Epidermal melanocyte (primary cell): Measurements from ENCODE around the gene NACC2.

Experiments
- DNase-seq: peaks from one replicate; pipeline ENCODE4 v3.0.0; 2011; ENCODE audit warnings: low spot score; ENCODE audit not compliant: insufficient read length

NACC2 gene

DNA sequence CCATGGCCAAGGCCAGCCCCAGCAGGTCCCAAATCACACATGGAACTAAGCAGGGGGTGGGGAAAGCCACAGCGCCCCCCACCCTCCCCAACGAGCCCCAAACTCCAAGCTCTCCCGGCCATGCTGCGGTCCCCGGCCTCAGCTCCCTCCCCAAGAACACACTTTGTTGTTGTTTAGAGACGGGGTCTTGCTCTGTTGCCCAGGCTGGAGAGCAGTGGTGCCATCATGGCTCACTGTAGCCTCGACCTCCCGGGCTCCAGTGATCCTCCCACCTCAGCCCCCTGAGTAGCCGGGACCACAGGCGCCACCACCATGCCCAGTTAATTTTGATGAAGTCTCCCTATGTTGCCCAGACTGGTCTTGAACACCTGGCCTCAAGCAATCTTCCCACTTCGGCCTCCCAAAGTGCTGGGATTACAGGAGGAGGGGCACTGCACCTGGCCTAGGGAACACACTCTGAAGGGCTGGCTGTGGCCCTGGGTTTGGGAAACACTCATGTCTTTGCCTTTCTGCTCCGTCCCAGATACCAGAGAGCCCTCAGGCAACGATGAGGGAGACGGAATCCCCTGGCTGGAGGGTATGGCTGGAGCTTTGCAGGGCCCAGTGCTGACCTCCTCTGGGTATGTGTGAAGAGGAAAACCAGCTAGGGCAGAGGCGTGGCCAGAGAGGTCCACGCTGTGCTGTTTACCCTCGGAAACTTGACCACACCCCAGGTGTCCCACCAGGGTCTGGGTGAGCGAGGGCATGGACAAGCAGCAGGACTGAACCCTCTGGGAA lies 80.8 kb downstream of the NACC2 start:
- no peak for DNase-seq

DNA sequence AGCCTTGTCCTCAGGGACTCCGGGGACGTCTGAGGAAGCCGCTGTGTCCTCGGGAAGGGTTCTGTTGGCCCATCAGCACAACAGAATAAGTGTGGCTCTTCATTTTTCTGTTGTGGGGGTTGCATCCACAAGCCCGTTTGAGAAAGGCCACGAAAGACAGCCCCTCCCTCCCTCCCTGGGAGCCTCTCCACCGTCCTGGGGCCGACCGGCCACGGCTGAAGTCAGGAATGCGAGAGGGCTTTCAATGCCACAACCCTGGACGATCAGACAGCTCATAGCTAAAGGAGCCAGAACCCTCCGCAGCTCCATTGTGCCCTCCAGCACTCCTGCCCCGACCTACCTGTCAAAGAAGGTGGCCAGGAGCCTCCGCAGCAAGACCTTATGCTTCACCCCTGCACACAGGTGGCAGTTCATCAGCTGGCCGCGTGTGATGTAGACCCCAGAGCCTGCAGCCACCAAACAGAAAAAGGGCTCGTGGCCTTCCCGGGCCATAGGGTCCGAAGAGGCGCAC lies 81.5 kb downstream of the NACC2 start:
- DNase-seq = no peak

DNA sequence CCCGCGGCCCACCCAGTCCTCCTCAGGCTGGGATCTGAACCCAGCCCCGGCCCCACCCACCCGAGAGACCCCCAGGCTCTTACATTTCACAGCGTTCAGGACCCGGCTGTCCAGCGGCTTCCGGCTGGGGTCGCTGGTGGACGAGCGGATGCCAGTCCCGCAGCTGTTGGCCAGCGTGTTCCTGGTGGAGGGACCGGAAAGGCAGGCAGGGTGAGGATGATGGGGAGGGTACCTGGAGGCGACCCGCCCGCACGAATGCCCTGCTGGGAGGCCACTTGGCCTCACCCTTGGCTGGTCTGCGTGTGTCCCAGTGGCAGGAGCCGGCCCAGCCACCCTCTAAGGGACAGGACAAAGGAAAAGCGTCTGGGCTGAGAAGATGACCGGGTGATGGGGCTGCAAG lies 82.0 kb downstream of the NACC2 start:
- DNase-seq = no peak

DNA sequence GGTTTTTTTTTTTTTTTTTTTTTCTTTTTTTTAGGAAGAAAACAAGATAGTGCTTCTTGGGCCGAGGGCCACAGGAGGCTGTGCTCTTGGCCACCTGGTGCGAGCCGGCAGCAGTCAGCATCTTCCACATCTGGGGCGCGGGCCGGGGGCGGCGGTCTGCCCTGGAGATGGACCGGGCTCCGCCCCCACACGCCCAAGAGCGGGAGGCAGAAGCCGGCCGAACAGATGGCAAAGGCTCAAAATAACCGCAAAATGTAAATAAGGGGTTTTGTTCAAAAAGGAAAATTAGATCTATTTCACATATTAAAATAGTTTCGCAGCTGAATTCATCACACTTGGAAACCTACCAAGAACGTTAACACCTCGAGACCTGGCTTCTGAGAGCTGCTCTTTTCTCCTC lies 82.4 kb downstream of the NACC2 start:
- no peak for DNase-seq

DNA sequence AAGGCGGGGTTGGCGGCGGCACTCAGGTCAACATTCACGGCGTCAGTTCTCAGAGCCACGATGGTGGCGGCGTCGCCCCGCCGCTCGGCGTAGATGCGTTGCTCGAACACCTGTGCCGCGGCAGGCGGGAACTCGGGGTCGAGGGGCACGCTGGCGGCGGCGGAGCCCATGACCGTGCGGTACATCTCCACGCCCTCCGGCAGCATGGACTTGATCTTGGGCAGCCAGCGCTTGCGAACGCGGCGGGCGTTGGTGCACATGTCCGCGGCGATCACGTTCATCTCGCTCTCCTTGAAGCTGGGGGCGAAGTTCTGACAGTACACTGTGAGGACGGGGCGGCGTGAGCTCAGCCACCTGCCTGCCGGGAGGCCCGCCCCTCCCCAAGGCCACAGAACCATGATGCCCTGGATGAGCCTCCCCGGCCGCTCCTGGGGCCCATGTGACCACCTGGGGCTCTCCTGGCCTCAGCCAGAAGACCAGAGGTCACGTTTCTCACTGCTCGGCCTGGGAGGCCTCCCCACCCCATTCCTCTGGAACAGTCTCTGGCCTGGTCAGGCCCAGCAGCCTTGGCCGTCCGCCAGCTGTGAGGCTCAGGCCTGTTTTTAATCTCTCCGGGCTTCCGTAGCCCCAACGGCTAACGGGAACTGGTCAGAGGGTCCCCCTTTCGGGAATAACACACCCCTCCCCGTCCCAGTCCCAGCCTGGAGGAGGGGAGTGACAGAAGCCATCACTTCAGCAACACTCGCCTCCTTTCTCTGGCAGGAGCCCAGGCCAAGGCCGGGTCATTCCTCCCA lies 83.2 kb downstream of the NACC2 start:
- no peak for DNase-seq

DNA sequence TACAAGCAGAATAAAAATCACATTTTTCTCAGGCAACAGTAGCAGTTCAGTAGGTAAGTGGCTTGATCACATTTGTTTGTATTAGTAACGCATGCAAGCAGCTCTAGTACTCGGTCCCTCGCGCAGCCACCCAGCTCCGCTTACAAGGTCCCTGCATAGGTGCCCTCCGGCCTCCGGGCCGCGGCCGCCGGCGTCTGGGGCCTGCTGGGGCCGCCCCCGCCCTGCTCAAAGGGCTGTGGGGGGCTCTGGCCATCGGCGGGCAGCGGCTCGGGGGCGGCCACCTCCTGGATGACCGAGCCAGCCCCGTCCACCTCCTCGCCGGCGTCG lies 83.8 kb downstream of the NACC2 start:
- DNase-seq = no peak

DNA sequence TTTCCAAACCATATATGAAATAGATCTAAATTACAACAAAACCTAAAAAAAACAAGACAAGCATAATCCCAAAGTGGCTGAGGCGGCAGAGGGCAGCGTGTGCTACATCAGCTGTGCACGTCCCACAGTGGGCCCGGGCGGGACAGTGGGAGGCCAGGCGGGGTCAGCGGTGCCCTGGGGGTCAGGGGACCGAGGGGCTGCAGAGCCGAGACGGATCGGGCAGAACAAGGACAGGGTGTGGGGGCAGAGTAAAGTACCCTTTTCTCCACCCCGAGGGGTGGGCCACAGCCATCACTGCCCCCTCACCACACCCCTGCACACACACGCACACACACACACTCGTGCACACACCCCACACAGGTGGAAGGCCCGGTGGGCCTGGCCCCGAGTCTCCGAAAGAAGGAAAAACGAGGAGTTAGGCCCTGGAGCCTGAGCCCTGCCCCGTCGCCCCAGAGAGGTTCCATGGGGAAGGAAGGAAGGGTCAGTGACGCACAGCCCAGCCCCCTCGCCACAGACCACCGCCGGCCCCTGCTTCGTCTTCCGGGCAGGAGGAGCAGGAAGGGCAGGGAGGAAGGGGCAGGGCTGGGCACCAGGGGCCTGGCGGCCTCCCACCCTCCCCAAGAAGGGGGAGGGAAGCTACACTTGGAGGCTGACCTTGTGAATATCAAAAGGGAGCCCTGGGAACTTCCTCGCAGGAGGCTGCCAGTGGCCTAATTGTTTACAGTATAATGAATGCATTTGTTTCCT lies 84.3 kb downstream of the NACC2 start:
- no peak for DNase-seq

DNA sequence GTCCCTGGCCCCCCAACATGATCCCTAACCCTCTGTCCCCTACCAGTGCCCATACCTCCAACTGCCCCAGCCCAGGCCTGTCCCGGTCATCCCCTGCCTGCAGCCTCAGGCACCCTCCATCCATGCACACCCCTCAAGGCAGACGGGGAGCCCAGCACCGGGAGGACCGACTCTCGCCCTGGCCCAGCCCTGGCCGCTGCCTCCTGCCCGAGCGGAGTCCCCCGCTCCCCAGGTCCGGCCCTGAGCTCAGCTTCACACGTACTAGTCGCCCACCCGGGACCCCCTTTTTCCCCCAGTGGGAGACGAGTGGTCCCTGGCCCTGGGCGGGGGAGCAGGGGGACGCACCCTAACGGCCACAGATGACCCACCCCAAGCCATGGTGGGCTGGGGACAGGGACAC lies 84.9 kb downstream of the NACC2 start:
- no peak for DNase-seq

DNA sequence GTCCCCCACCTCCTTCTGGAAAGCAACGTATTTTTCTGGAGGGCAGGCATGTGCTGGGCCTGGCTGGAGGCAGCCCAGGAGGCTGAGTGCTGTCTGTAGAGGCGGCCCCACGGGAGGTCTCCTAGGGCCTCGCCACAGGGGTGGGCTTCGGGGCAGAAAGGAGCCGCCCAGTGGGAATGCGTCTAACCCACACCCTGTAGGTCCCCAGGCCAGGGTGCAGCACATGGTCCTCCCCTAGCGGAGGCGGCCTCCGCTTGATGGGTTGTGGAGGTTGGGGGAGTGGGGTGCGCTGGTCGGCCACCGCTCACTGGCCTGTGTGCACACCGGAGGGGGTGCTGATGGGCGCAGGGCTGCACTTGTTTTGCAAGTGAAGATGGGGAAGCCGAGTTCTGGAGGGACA lies 85.6 kb downstream of the NACC2 start:
- no peak for DNase-seq

DNA sequence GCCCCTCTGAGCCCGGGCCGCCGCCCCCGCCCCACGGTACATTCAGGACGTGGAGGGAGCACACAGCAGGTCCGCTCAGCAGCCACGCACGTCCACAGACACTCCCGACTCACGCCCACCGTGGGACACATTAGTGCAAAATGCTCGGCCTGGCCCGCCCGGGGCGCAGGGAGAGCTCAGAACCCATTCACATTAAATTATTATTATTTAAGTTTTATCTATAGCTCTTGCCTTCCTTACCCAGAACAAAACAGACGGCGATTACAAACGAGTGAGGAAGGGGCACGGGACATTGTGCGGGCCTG lies 86.4 kb downstream of the NACC2 start:
- no peak for DNase-seq

DNA sequence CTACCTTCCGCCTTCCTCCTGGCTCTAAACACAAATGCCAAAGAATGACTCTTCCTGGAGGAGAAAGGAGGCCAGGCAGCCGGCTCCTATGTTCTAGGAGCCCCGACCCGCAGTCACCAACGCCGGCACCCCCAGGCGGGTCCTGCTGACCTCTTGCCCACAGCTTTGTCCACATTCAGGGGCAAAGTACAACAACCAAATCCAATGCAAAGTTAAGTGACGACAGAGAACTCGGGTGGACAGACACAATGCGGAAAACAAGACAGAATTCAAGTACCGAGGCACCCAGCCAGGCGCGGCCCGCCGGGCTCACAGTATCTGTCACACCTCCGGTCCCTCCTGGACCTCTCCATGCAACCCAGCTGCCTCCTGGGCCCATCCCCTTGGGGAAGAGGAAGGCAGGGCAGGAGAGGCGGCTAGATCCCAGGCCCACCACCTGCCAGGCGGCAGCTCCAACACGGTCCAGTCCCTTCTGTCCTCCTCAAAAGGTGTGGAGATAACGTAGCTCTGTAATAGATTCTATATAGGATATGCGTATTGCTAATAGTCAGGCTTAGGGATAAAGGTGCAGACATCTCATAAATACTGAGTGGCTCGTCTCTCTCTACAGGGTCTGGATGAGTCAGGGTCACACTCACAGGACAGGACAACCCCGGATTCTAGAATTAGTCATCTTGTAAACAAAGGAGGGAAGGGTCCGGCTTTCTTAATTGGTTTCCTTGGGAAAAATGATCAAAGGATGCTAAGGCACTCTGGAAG lies 87.0 kb downstream of the NACC2 start:
- DNase-seq = no peak

DNA sequence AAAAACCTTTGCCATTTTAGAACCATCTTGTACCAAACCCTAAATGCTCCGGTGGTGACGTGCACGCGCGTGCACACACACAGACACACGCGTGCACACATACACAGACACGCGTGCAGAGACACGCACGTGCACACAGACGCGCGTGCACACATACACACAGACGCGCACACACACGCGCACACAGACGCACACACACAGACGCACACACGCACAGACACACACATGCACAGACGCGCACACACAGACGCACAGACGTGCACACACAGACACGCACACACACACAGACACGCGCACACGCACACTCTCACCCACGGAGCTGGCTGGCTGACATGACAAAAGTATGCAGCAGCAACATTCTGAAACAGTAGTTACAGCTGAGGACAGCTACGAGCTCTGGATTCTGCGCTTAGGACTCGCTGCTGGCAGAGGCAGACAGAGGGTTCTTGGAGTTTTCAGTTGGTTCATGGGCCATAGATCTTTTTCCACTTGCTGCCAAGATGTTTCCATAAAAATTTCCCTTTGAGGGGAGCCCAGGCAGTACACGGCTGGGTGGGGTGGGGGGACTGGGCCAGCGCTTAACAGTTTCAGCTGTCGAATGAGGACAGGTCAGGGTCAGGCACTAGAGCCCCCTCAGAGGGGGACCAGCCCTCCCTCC lies 87.7 kb downstream of the NACC2 start:
- no peak for DNase-seq

DNA sequence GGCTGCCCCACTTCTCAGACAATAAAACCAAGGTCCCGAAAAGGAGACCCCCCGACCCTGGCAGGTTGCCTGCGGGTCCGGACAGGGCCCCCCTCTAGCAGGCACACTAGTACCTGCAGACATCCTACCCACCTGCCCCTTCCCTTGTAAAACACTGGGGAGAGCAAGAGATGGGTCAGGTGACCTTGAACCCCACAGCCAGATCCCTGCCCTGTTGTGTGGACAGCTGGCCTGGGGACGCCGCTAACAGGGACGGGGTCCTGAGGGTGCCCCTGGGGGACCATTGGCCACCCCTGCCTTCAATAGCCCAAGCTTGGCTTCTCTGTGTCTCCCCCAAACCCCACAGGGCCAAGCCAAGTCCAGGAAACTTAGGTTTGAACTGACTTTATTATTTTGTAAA lies 88.9 kb downstream of the NACC2 start:
- no peak for DNase-seq

DNA sequence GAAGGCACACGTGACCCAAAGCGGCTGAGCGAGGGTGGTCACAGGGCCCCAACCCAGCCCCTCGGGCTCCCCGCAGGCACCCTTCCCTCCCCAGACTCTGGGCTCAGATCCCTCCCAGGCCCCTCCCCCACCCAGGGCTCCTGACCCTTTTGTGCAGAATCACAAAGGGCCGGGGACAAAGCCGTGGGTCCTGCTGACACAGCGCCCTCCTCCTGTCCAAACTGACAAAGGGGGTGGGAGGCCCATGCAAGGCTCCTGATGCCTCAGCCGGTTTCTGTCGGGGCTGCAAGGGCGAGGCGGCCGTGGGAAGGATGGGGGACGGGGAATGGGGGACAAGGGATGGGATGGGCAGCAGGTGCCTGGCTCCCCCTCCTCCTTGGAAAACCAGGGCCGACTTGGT lies 90.4 kb downstream of the NACC2 start:
- no peak for DNase-seq

DNA sequence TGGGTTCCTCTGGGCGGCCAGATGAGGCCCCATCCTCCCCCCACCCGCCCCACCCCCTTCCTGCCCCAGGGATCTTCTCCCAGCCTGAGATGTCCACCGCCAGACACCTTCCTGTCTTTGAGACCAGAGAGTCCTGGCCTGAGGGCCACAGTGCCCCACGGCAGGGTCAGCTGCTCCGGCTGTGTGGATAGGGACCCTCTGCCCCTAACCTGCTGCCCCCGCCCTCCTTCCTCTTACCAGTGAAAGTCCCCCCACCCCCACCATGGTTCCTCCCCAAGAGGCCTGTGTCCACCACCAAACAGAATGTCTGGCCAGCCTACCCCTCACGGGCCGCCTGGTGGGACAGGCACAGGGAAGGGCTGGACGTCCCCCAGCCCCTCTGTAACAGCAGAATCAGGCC lies 90.9 kb downstream of the NACC2 start:
- DNase-seq = no peak

DNA sequence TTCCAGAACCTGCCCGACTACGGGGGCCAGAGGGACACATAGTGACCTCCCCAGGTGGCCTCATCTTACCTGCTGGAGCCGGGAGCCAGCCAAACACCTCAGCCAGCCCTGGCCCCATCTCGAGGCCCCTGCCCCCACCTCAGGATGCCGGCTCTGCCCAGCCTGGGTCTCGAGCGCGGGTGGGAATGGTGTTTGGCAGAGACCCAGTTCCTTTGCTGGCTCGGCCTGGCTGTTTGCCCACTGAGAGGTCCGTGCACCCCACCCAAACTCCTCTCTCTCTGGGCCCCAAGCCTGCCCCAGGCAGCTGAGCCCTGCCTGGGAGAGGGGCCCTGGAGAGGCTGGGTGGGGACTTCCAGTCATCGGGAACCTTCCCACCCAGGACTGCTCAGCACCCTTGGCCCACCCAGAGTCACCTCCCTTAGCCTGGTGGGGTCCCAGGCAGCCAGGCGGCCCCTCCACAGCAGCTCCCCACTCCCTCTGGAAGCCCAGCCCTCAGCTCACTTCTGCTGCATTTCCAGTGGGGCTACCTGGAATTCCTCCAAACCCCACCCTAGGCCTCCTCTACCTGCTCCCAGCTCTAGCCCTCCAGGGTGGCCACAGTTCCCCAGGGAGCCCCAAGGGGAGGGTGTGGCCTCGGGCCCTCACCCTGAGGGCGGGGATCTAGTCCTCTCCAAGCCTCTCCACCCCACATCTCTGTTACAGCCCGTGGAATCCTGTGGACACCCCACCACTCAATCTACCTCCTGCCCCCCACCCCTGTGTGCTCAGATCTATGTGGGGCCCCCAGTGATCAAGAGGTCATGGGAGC lies 91.5 kb downstream of the NACC2 start:
- no peak for DNase-seq

DNA sequence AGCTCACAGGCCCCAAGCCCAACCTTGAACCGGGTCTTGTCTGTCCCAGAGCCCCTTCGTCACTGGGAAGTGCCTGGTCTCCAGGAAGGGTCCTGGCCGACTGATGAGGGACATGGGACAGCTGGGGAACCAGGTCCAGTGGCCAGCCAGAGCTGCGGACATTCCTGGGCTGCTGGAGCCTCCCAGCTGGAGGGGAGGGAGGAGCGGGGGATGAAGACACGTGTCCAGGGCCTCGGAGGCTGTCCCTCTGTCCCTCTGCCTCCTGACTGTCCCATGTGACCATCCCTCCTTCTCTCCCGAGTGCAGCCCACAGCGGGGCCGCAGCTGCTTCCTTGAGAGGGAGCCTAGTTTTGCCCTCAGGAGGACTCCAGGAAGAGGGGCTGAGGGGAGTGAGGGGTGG lies 92.2 kb downstream of the NACC2 start:
- no peak for DNase-seq

DNA sequence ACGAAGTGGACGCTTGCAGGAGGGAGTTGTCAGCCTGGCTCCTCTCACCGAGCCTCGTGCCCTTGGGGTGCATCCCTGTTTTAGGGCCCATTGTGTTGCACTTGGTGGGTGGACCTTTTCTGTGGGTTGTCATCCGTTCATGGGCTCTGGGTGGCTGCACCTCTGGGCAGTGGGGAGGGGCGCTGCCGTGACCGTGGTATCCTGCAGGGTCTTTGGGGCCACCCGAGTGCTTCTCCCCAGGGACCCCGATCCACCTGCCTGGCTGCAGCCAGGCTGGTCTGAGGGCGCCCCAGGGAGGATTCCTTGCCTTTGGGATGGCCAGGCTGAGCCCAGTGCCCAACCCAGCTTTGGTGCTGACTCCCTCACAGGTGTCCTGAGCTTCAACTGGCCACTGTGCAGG lies 92.9 kb downstream of the NACC2 start:
- no peak for DNase-seq

DNA sequence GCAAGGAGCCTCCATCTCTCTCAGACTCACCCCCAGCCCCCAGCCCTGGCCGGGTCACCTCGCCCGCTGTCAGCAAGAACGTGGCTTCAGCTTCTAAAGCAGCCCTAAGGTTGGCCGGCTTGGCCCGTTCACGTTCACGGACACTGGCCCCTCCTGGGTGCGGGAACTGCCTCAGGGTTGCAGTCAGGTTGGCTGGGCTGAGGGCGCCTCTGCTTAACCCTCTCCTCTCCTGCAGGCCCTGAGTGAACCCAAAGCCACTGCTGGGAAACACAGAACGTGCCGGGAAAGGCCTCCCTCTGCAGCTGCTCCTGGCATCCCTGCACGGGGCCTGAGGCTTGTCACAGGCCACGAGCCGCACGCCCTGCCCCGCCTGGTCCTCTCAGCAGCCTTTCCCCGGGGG lies 93.9 kb downstream of the NACC2 start:
- DNase-seq = no peak

DNA sequence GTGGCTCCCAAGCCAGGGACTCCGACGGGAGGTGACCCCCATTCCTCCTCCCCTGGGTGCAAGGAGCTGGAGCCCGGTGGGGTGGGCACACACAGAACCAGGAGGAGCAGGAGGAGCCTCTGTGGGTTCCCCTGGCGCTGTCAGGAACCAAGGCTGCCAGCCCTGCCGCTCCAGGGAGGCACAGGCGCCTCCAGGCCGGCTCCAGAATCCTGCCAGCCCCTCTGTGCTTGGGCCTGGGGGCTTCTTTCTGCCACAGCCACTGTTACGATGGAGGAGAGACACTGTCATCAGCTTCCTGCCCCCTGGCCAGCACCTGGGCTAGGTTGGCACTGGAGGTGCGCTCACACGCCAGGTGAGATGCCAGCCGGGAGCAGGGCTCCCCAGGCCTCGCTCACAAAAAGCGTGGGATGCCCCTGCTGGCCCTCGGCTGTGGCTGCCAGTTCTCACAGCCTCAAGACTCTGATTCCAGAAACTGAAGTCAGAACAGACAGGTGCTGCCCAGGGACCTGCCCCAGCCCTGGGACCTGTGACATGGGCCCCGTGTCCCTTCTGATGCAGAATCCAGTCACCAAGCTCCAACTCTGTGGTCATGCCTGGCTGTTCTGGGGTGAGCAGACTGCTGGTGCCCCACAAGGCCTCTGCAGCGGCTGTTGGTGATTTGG lies 96.5 kb downstream of the NACC2 start:
- no peak for DNase-seq
